HG03060 (cell line): ENCODE measurements around the gene HHAT.
A peak's percentile ranks its signal among the peaks of the same experiment; 100 is the strongest.

Source experiments
- ATAC-seq: cut with Tn5 transposase; IDR thresholded peaks from one replicate; pipeline ENCODE4 v1.9.1; 2021; ENCODE audit warnings: low read depth, moderate number of reproducible peaks; ENCODE audit not compliant: unreplicated experiment

HHAT gene

DNA sequence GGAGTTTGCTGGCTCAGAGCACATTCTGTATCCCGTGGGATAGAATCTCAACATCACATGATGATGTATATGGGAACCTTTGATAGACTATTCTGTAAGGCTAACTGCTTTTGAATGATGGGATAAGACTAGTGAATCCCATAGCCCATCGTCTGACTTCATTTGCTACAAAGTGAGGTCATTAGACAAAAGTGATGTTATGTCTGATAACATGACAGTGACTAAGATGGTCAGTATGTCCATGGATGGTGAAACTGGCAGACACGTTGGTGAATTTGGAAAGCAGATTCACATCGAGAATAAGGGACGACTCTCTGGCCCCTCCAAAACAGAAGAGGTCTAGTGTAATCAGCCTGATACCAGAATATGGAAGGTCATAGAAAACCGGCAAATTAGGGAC is 108.4 kb downstream of the HHAT start:
- ATAC-seq = no peak

DNA sequence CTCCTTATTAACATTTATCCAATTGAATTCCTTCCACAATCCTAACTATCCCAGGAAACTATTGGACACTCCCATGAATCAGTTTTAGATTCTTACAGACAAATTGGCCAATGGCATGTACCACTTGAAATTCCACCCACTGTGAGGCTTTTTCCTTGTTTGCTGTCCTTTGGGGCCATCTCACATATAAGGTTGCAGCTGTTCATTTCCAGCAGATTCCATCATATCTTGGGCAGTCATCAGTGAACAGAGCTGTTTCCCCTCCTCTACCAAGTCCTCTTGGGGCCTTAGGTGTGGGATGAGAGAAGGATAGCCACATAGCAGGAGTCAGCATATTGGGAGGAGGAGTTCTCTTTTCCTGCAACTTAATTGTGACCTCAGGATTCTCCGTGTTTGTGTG is 109.1 kb downstream of the HHAT start:
- ATAC-seq = no peak

DNA sequence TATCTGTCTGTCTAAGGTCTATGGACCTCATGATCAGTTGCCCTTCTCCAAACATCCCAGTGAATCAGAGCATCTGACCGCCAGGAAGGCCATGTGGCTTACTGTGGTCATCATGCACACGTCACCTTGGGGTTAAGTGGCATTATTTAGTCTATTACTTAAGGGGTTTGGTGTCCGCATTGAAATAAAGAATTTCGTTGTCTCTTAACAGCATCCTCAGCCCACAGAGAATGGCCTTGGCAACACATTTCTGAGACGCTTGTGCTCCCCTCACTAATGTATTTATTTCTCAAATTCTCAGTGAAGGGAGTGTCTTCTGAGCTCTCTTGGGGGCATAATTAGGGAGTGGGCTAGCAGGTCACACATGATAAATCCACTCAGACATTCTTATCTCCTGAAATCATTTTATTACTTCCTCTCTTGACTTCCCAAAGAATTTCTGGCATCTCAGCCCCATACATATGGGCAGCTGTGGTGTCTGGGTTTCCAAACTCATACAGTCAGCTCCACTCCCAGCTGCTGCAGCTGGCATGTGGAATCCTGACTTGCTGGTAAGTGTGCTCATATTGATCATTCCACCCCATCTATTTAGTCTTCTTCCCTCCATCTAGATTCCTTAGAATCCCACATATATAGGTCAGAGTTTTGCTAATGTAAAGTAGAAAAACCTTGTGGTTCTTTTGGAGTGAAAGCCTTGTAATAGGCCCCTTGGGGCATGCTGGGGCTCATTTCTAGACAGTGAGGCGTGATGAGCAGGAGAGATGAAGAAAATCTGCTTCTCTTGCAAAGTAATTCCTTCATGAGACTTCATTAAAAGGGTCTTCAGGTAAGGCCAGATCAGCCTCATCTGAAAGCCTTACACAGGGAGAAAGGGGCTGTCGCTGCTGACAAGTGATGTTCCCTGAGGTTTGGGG is 110.5 kb downstream of the HHAT start:
- ATAC-seq = no peak

DNA sequence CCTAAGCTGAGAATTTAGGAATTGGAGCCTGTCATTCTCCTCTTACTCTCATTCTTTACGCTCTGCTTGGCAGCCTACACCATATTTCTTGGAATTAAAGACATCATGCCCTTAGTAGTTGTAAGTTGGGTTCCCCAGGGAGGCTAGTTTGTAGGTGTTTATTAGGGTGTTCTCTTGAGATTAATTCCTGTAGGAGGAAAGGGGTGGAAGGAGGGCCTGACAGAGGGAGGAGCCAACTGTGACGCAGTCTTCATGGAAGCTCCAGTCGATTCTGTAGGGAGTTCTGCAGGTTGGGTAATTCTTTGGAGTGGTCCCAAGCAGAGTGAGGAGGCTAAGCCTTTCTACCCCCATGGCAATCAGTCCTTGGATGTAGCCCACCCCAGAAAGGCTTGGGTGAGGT is 111.4 kb downstream of the HHAT start:
- no peak for ATAC-seq

DNA sequence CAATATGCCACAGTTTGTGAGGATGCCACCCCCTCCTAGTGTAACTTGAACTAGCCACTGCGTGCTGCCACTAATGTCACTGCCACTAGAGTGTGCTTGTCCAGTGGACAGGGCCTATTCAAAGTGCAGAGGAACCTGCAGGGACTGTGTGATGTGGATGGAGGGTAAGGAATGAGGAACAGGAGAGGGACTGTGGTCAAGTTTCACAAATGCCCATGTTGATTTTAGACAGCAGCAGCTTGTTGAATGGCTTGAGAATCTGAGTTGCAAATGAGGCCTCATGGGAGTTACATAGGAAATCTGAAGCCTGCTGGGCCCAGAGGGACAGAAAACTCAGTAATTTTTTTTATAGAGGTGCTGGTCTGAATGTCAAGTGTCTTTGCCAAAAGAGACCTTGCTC is 112.3 kb downstream of the HHAT start:
- ATAC-seq = no peak

DNA sequence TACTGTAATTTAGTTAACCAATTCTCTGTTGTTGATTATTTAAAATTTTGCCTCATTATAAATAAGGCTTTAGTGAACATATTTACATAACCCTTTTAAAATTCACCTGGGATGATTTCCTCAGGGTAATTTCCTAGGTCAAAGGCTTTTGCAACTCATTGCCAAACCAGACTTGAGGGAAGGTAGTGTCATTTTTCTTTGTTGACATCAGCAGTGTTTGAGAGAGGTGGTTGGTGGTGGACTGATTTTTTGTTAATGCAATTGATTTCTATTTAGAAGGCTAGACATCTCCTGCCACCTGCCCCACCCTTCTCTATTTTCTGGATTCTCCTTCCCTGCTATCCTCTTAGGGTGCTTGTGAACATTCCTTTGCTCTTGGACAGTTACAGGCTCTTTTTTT is 116.8 kb downstream of the HHAT start:
- ATAC-seq = no peak

DNA sequence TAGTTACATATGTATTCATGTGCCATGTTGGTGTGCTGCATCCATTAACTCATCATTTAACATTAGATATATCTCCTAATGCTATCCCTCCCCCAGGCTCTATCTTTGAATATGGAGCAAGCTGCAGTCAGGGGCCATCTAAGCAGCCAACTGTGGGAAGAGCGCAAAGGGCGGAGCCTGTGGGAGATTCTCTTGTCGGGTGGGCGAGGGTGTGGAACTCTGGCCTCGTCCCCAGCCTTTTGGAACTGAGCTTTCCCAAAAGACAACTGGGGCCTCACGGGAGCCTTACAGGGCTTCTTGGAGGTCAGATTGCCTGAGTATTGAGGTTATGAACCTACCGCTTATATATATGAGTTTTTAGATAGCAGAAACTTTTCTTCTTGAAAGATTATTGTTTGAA is 117.2 kb downstream of the HHAT start:
- no peak for ATAC-seq

DNA sequence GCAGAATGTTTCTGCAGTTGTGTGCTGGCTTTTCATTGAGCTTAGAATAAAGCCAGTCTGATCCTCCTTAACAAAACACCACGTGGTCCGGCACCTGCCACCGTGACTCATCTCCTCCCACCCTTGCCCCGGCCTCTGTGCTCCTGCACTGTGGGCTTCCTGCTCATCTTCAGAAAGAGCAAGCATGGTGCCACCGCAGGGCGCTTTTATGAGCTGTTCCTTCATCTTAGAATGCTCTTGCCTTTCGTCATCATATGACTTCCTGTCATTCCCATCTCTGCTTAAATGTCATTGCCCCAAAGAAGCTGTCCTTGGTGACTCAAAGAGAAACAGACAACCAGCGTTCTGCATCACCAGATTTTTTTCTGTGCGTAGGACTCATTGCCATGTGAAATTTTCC is 117.8 kb downstream of the HHAT start:
- peak; percentile 78 for ATAC-seq

DNA sequence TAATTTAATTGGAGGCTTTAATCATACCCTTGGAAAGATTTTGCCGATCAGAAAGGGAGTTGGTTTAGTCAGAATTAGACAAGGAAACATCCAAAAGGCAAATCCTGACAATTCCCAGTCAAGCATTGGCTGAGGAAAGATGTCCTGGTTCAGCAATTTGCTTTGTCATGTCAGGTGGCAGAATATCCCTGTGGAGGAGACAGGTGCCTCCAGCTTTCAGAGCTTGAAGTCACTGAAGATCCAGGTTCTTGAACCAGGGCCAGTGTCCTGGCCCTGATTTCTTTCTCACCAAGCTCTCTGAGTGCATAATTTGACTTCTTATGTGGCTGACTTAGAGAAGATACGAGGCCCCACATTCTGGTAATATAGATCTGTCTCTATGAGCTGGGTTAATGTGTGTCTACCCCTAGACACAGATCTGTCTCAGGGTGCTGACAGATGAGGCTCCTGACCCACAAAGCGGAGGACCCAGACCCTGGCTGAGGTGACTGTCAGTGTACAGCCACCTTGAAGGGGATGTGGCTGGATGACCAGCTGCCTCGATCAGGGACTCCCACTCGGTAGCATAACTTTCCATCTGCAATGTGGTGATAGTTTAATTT is 118.9 kb downstream of the HHAT start:
- no peak for ATAC-seq

DNA sequence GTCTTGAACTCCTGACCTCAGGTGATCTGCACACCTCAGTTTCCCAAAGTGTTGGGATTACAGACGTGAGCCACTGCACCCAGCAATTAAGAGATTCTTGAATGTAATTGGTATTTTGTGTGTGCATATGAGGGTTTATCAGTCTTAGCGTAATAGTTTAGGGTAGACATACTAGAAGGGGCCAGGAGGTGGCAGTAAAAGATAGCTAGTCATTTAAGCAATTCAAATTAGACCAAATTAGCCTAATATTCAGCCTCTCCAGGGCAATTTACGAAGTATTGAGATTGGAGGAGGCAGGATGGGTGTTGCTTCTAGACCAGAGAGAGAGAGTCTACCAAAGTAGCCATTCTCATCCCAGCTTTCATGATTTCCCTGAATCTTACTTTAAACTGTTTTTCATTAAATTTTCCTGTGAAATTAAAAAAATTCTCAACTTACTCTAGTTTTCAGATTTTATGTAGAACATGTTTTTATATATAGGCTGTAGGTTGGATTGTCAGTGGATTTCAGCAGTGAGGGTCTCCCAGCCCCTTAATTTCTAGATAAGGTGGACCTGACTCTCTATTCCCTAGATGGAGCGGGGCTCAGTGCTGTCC is 119.7 kb downstream of the HHAT start:
- no peak for ATAC-seq

DNA sequence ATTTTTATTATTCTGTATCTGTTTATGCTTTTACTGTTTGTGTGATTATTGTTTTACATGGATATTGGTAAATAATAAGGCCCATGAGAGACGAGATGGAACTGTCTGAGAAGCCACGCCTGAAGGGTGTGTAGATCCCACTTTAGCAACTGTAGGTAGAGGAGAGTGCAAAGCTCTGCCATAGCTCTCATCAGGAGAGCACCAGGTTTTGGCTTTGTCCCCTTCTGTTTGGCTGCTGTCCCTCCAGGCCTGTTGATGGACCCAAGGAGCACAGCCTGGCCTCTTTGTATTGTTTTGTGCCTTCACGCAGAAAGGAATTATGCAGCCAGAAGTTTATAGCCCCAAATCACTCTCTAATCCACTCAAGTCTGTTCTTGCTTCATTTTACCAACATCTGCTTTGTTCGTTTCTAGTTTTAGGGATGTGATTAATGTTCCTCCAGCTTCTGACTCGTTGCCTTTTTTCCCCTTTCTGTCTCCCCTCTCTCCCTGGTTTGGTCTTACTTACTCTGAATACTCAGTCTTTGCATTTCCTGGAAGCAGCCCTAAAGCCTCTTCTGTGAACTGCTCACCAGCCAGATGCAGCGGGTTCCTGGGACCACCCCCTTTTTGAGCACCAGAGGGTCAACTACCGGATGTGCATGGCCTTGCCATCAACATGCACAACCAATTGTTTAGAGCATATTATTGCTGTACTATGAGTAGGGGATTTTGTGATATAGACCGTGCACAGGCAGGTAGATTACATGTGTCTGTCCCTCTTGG is 127.3 kb downstream of the HHAT start:
- ATAC-seq = no peak

DNA sequence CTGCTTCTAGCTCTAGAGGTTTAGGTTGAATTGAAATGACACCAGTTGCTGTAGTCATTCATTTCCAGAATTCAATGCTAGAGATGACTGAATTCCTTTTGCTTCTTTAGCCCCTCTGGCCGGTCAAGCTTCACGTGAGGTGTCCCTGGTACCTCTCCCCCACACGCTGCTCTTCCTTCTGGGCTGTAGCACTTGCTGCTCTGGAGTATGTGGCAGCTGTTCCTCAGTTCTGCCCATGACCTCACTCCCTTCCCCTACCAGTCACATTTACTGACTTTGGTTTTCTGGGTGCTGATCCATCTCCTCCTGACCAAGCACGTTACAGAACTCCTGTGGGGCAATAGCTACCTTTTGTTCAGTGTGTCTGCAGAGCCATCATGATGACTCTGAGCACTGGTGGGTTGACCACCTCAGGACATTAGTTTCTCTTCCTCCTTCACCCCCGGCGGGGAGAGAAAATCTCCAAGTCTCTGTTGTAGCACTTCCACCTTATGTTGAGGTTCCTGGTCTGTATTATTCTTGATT is 128.1 kb downstream of the HHAT start:
- no peak for ATAC-seq

DNA sequence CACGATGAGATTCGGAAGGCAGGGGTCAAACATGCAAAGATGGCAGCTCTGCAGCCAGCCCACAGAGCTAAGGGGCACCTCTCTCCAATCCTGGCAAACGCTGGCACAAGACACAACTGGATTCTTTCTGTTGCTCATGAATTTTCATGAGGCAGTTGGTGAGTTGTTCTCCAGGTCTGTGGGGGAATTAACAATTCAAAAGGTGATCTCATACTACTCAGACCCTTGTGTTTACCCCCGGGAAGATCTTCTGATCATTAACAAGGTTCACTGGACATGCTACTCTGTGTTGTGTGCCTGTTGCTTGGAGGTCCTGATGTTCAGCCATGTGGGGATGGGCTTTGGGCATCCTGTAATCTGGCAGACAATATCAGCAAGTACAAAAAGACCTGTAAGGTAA is 128.9 kb downstream of the HHAT start:
- no peak for ATAC-seq

DNA sequence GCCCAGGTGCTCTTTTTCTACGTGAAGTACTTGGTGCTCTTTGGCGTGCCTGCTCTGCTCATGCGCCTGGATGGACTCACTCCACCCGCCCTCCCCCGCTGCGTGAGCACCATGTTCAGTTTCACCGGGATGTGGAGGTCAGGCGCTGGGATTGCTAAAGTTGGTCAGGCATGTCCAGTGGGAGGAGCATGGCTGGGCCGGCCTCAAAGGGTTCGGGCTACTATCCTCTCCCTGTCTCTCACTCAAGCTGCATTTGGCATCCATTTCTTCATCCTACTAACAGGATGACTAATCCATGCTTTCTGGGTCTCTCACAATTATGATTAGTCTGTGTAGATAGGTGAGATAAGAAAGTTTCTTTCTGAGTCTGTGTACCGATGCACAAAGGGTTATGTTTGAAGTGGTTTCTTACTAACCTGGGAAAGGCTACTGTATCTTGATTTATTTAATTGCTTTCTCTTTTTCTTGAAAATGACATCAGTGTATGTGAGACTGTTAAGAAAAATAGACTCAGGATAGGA is 135.9 kb downstream of the HHAT start:
- ATAC-seq = peak; percentile 66

DNA sequence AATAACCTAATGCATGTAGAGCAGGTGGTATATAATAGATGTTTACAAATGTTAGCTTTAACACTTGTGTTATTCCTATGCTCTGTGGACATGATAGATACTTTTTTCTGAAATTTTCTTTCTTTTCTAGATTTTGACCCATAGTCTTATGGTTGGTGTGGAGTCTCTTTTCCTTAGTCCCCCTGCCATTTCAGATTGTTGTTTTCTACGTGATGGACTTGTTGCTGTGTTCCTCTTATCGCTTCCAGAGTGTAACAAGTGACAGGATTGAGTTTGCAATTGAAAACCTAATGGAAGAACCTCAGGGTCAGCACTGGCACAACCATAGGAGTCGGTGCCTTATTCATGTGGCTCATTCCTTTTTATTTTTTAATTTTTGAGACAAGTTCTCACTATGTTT is 136.4 kb downstream of the HHAT start:
- ATAC-seq = no peak

DNA sequence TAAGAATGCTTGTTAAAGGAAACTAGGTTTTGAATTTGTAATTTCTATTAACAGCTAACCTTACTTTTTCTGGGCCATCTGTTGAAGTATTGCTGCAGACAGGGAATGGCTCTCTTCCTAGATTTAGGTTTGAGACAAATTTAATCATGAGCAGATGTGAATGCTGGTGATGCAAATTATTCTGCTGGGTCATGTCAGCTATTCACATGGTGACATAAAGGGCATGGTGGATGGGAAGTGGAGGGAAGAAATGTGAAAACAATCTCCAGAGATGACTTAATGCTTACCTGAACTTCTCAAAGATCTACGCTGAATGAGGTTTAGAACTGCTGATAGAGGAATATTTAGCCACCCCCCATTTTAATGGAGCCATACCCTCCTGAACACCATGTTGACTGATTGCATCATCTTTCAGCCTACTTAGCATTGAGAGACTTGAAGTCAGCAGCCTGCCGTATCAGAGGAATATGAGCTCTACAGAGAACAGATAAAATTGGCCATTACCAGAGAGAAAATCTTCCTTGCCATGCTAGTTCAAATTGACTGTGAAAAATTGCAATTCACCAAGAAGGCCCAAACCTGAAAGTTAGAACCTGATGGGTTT is 138.8 kb downstream of the HHAT start:
- ATAC-seq = no peak

DNA sequence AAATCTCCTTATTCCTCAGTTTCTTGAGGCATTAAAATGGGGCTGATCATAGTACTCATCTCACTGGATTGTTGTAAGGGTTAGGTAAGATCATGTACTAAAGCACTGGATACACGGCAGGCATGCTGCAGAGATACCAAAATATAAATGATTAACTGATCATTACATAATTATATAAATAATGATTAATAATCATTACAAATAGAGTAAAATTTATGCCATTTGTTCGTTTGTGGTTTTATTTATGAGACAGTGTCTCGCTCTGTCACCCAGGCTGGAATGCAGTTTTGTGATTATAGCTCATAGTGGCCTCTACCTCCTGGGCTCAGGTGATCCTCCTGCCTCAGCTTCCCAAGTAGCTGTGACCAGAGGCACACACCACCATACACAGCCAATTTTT is 140.7 kb downstream of the HHAT start:
- no peak for ATAC-seq

DNA sequence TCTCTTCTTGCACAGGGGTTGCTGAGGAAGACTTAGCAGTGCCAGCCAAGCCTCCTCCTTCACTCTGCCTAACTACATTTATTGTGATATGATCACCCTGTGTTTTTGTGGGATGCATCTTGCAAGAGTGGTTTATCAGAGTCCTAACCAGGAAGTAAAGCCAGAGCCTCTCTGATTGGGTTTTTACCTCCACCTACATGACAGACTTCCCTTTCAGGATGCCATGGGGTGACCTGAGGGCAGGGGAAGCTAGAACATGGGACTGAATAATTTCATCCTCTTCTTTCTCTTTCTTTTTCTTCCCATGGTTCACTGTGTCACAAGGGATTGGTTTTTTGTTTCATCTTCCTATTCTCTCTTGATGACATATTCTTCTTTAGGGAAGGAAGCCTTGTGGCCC is 146.6 kb downstream of the HHAT start:
- ATAC-seq = no peak

DNA sequence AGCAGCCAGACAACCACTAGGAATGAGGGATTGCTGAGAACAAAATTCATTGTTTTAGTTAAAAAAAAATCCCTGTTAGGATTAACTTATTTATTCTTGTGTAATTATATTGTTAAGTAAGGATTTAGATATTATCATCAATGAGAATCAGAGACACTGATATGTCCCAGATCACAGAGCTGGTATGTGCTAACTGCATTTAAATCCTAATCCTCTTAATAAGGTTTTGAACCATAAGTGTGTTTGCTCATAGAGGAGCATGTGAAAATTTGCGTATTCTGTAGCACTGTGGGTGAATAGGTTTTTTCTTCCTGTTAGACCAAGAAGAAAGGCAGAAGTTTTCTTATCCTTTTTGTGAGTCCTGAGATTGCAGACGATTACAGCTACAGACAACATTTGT is 147.1 kb downstream of the HHAT start:
- no peak for ATAC-seq

DNA sequence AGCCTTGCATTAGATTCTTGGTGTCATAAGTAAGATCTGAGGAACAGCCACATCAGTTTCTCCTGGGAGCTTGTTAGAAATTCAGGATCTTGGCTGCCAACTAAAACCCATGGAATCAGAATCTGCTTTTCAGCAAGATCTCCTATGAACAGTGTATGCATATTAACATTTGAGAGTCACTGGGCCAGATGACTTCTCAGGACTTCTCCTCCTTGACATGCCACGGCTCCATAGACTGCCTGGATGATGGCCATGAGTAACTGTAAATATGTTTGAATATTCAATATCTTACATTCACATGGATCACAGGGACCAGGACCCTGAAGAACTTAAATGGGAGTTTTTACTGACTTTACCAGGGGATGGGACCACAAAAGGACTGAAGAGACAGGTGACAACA is 148.0 kb downstream of the HHAT start:
- no peak for ATAC-seq
